ENCODE data around the gene EGFL8.

EGFL8 gene

DNA sequence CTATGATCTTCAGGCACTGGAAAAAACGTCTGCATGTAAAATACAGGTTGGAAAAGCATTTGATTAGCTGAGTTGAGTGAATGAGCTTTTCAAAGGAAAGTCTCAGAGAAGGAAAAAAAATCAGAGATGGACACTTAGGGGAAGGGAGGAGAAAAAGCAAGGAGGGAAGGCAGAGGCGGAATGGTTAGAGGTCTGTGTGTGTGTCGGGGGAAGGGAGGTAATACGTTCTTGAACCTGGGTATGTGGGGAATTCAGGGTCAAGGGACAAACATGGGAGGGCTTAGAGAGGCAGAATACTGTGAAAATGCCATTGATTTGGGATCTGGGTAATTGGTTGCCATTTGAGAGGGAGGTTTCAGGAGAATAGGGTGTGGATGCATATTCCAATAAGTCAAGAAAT lies 17.7 kb upstream of the EGFL8 start:
- no peak for DNase-seq (ENCODE audit: low read depth)

DNA sequence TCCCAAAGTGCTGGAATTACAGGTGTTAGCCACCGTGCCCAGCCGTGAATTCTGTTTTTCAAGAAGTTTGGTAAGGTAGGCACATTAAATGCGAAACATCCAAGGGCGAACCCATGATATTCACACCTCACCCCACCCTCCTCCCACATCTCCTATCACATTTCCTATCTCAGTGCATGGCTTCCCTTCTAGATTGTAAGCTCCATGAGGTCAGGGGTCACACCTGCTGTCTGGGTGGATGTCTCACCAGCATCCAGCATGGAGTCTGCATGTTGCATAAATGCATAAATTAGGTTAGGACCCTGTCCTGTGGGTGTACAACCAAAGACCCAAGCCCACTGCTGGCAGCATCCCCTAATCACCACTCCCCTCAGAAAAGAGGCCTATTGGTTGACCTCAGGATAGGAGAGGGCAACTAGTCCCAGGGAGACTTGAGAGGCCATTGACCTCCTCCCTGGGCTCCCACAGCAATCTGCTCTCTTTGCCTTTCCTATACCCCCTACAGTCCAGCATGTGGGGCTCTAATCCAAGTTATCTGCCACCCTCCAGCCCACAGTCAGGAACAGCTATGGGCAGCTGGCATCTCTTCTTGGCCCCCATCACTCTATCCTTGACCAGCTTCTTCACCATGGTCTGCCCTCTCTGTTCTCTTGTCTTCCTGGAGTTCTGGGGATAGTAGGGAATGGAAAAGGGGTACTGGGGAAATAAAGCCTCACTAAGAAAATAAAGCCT lies 16.8 kb upstream of the EGFL8 start:
- DNase-seq (ENCODE audit: low read depth), result no peak

DNA sequence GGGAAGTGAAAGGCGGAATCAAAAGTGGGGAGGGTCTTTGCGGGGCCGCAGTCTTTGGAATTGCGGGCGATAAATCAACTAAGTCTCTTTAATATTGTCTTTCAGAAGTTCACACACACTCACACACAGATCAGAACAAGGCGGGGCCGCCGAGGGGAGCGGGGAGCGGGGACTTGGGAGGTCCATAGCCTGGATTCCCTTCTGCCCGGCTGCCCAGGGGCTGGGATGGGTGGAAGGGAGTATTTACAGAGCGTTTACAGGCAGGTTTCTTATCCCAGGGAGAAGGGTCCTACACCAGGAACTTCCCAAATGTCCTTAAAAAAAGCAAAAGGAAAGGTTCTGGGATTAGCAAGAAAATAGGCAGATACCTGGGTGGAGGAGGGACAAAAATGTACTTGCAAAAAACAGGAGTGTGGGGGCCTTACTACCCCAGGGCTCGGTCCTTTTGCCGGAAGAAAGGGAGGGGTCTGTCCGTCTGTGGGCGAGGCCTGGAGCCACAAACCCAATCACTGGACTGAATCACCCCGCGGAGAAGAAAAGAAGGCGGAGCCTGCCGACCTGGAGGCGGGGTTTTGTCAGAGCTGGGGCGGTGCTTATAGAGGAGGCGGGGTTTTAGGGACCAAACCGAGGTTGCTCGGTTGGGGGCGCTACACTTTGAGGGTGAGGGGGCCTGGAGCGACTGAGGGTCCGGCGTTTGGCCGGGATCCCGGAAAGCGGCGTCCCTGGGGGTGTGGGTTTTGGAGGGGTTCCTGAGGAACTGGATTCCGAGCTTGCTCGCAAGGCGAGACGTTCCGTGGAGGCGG lies 15.9 kb upstream of the EGFL8 start:
- DNase-seq (ENCODE audit: low read depth), result peak; percentile 47

GRCh38 chr6:32149092-32149755 lies 15.2 kb upstream of the EGFL8 start:
- DNase-seq (ENCODE audit: low read depth), result no peak

- DNase-seq (ENCODE audit: low read depth), result no peak
These were observed 14.2 kb upstream of the EGFL8 start for GRCh38 chr6:32149932-32150870.

DNA sequence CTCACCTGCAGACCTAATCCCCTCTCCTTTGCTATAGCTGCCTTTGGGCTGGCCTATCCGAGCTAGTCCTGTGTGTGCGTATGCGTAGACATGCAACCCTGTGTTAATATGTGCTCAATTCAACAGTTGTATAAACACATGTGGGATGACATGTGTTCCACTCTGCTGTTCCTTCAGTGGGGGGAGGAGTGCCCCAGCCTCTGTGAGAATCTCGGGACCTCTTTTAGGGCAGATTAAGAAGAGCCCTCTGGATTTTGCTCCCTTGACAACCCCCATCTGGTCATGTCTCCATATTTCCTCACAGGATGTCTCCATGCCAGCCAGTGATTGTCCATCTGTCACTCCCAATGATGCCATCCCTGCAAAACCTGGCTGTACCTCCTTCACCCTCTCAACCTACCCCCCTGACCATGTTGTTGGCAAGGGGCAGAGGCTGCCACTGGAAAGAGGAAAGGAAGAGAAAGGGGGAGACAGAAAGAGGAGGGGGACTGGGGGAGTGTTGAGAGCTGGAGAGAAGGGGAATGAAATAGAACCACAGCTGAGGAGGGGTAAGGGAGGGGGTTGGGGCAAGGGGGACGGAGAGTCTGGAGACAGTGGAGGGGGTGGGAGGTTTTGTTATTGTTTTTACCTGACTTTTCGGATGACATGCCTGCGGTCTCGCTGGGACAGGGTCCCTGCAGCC lies 13.1 kb upstream of the EGFL8 start:
- no peak for DNase-seq (ENCODE audit: low read depth)

DNA sequence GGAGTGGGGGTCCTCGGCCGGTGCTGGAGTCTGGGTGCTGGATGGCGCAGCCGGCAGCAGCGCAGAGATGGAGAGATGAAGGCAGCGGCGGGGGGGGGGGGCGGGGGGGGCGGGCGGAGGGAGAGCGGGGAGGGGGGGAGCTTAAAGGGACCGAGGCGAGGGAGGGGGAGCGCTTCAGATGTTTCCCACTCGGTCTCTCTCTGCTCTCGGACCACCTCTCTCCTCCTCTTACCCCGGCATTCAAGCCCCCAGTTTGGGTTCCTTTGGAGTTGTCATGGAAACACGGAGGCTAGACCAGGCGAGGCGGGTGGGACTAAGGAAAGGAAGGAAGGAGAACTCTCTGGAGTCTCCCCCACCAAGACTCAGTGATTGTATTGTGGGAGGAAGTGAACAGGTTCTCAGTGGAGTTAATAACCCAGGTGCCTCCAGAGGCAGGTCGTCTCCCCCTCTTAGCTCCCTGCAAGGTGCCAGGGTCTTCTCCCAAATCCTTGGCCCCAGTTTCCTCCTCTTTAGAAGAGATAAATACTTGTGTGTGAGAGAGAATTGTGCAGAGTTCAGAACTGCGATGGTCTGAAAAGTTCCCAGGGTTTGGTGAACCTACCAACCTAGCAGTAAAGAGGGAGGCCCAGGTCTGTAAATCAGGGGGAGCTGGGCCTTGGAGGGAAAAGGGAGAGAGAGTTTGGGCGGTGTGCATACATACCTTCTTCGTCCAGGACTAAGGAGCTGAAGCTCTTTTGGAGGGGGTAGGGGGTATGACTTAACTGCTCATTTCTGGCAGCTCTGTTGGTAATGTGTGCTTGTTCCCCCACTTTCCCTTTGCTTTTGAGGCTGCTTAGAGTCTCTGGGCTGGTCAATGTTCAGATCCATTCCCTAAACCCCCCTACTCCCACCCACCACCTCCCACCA lies 12.3 kb upstream of the EGFL8 start, which contains the start of gene PRRT1:
Gene PRRT1, minus strand, starts transcription at position 77 of the 906 bp plus-strand sequence. CDS start 112 bp downstream, outside the sequence.
- no peak for DNase-seq (ENCODE audit: low read depth)

DNA sequence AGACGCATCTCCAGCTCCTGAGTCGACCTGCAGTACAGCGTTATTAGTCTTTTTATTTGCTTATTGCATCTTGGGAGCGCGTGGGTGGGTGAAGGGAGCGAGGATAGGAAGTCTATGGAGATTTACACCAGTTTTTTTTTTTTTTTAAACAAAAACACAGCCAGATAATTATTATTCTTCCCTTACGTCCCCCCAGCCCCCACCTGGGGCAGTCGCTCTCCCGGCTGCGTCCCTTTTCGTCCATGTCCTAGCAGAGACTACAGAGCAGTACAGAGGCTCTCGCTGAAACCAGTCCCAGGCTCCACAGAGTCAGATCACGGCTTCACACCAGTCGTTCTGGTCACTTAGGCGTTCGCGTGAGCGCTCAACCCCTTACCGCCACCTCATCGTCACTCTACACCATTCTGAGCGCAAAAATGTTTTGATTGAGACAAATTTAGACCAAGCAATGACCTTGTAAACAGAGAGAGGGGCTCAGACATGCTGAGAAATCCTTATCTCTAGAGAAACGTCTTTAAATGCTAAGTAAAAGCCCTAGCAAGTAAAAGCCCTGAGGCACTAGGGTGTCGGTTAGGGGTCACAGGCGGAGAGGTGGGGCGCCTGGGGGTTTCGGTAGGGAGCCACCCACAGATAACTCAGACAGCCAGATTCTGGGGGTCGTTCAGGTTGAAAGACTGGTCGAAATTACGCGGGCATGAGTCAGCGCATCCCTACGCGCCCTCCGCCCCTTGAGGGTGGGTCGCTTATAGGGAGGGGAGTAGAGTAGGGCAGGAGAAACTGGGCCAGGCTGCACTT lies 11.4 kb upstream of the EGFL8 start:
- DNase-seq (ENCODE audit: low read depth), result no peak

GRCh38 chr6:32153564-32154513 lies 10.6 kb upstream of the EGFL8 start, which contains the start of gene PPT2:
Gene PPT2 (plus strand): TSS chr6:32154141. CDS start chr6:32154595, 454 bp downstream.
- peak; percentile 69 for DNase-seq (ENCODE audit: low read depth)

- DNase-seq (ENCODE audit: low read depth), result peak; percentile 41
These were observed 9.8 kb upstream of the EGFL8 start for GRCh38 chr6:32154514-32155161.

DNA sequence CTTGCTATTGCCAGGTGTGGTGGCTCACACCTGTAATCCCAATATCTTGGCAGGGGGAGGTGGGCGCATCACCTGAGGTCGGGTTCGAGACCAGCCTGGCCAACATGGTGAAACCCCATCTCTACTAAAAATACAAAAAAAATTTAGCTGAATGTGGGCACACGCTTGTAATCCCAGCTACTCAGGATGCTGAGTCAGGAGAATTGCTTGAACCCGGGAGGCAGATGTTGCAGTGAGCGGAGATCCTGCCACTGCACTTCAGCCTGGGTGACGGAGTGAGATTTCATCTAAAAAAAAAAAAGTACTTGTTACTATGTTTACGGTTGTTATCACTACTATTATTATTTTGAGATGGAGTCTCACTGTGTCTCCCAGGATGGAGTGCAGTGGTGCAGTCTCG lies 7.5 kb upstream of the EGFL8 start:
- no peak for DNase-seq (ENCODE audit: low read depth)

GRCh38 chr6:32158052-32158451 lies 6.3 kb upstream of the EGFL8 start:
- no peak for DNase-seq (ENCODE audit: low read depth)

- DNase-seq (ENCODE audit: low read depth), result no peak
These were observed 686 bp upstream of the EGFL8 start for GRCh38 chr6:32163559-32164258.

DNA sequence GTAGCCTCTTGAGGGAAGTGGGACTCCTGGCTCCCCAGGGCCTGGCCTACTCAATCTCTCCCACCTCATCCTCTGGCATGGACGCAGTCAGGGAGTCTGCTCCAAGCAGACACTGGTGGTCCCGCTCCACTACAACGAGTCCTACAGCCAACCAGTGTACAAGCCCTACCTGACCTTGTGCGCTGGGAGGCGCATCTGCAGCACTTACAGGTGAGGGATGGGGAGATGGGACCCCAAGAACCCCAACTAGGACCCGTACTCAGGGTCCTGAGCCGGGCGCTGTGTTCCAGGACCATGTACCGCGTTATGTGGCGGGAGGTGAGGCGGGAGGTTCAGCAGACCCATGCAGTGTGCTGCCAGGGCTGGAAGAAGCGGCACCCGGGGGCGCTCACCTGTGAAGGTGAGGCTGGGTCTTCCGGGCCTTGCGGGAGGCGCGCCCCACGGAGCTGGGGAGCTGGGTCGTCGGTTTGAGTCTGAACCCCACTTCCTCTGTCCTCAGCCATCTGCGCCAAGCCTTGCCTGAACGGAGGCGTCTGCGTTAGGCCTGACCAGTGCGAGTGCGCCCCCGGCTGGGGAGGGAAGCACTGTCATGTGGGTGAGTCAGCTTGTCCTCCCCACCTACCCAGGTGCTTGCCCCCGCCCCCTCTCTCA lies 2.1 kb downstream of the EGFL8 start:
- no peak for DNase-seq (ENCODE audit: low read depth)

- DNase-seq (ENCODE audit: low read depth), result no peak
These were observed 2.9 kb downstream of the EGFL8 start for GRCh38 chr6:32167154-32167760.

GRCh38 chr6:32167761-32168262 lies 3.4 kb downstream of the EGFL8 start:
- no peak for DNase-seq (ENCODE audit: low read depth)

Data from stimulated activated CD8-positive, alpha-beta memory T cell treated with anti-CD3 and anti-CD28 coated beads, Interleukin-12 subunit alpha, Interleukin-12 subunit beta, amount 100 ng/mL, for 1 hour (primary cell).